MM.1S (cell line): ENCODE results near the gene ALDH18A1.

ENCODE experiments used
- DNase-seq: peaks from one replicate; pipeline ENCODE4 v3.0.0-alpha.2; 2015
- H2AFZ ChIP-seq: fragments of 300-600 bp; sonication (generic); 2 replicates; pipeline ENCODE4 v1.6.0; 2016; ENCODE audit warnings: antibody characterized with exemption, low read length
- H3F3A ChIP-seq: fragments of 300-600 bp; sonication (generic); 2 replicates; pipeline ENCODE4 v1.6.1; 2016; ENCODE audit warnings: mild to moderate bottlenecking, antibody characterized with exemption, low read length, moderate library complexity, mixed read lengths; ENCODE audit not compliant: insufficient read depth
- H3K27ac ChIP-seq: fragments of 300-600 bp; sonication (generic); 2 replicates; pipeline ENCODE4 v1.5.1; 2016; ENCODE audit warnings: mild to moderate bottlenecking, low read length
- H3K27me3 ChIP-seq: fragments of 300-600 bp; sonication (generic); replicated peaks from 2 replicates; pipeline ENCODE4 v1.6.0; 2016; ENCODE audit warnings: low read length; ENCODE audit not compliant: insufficient read depth
- H3K36me3 ChIP-seq: fragments of 300-600 bp; sonication (generic); replicated peaks from 2 replicates; pipeline ENCODE4 v1.6.1; 2016; ENCODE audit warnings: mild to moderate bottlenecking, low read length, mixed read lengths; ENCODE audit not compliant: insufficient read depth
- H3K4me1 ChIP-seq: fragments of 300-600 bp; sonication (generic); 2 replicates; pipeline ENCODE4 v1.6.1; 2016; ENCODE audit warnings: low read length, mixed read lengths
- H3K4me2 ChIP-seq: fragments of 300-600 bp; sonication (generic); 2 replicates; pipeline ENCODE4 v1.6.0; 2016; ENCODE audit warnings: low read depth, low read length
- H3K4me3 ChIP-seq: fragments of 300-600 bp; sonication (generic); 2 replicates; pipeline ENCODE4 v1.5.1; 2016; ENCODE audit warnings: low read length, mixed read lengths
- H3K79me2 ChIP-seq: fragments of 300-600 bp; sonication (generic); 2 replicates; pipeline ENCODE4 v1.6.1; 2016; ENCODE audit warnings: mixed run types, low read length, mixed read lengths
- H3K9ac ChIP-seq: fragments of 300-600 bp; sonication (generic); 2 replicates; pipeline ENCODE4 v1.6.1; 2016; ENCODE audit warnings: low read length, mixed read lengths
- H3K9me2 ChIP-seq: fragments of 300-600 bp; sonication (generic); replicated peaks from 2 replicates; pipeline ENCODE4 v1.6.1; 2016; ENCODE audit warnings: mild to moderate bottlenecking, low read length, mixed read lengths; ENCODE audit not compliant: insufficient read depth
- H3K9me3 ChIP-seq: fragments of 300-600 bp; sonication (generic); replicated peaks from 2 replicates; pipeline ENCODE4 v1.6.1; 2016; ENCODE audit warnings: mild to moderate bottlenecking, low read length, mixed read lengths; ENCODE audit not compliant: insufficient read depth
- H4K20me1 ChIP-seq: fragments of 300-600 bp; sonication (generic); 2 replicates; pipeline ENCODE4 v1.6.1; 2016; ENCODE audit warnings: mild to moderate bottlenecking, low read length, moderate library complexity, mixed read lengths; ENCODE audit not compliant: insufficient read depth
- EZH2 ChIP-seq: fragments of 300-600 bp; sonication (generic); optimal IDR thresholded peaks from 2 replicates; pipeline ENCODE3; 2017; ENCODE audit warnings: low read depth, mild to moderate bottlenecking, antibody characterized with exemption, low read length, mixed read lengths
- EZH2phosphoT487 ChIP-seq: fragments of 300-600 bp; sonication (generic); IDR thresholded peaks from 2 replicates; pipeline ENCODE4 v1.6.1; 2018; ENCODE audit warnings: antibody characterized with exemption, low read length
- TF ChIP-seq, protein P1 (sequence below): fragments of 300-600 bp; sonication (generic); IDR thresholded peaks from 2 replicates; pipeline ENCODE4 v1.5.1; 2016; ENCODE audit warnings: antibody characterized with exemption, low read length, mixed read lengths

ALDH18A1 gene

DNA sequence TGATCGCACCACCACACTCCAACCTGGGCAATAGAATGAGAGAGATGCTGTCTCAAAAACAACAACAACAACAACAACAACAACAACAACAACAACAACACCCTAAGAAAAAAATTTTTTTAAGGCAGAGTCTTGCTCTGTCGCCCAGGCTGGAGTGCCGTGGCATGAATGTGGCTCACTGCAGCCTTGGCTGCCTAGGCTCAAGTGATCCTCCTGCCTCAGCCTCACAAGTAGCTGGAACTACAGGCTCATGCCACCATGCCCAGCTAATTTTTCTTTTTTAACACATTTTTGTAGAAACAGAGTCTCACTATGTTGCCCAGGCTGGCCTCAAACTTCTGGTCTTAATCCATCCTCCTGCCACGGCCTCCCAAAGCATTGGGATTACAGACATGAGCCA, 18.6 kb downstream of the ALDH18A1 start:
- no peak overlapping the region for H3K4me2 ChIP-seq
- no peaks in the 10 kb centered on the region for H3K27me3 ChIP-seq
- no peak overlapping the region for H3K4me3 ChIP-seq
- H4K20me1 ChIP-seq: no peaks in the 10 kb centered on the region; the same call in 1 of the 2 replicates
- H3F3A ChIP-seq: no peaks in the 10 kb centered on the region
- no peak overlapping the region for H3K9ac ChIP-seq
- DNase-seq: no peak
- no peaks in the 10 kb centered on the region for H3K4me1 ChIP-seq
- no peaks in the 10 kb centered on the region for H3K79me2 ChIP-seq
- H3K27ac ChIP-seq: no peak overlapping the region
- H3K9me2 ChIP-seq: no peaks in the 10 kb centered on the region
- H3K9me3 ChIP-seq: no peaks in the 10 kb centered on the region
- peaks cover 19% of the 10 kb centered on the region; the same call in 1 of the 2 replicates for H3K36me3 ChIP-seq
- TF ChIP-seq EZH2phosphoT487 (no peak), EZH2 (no peak)
- TF ChIP-seq, protein P1, sequence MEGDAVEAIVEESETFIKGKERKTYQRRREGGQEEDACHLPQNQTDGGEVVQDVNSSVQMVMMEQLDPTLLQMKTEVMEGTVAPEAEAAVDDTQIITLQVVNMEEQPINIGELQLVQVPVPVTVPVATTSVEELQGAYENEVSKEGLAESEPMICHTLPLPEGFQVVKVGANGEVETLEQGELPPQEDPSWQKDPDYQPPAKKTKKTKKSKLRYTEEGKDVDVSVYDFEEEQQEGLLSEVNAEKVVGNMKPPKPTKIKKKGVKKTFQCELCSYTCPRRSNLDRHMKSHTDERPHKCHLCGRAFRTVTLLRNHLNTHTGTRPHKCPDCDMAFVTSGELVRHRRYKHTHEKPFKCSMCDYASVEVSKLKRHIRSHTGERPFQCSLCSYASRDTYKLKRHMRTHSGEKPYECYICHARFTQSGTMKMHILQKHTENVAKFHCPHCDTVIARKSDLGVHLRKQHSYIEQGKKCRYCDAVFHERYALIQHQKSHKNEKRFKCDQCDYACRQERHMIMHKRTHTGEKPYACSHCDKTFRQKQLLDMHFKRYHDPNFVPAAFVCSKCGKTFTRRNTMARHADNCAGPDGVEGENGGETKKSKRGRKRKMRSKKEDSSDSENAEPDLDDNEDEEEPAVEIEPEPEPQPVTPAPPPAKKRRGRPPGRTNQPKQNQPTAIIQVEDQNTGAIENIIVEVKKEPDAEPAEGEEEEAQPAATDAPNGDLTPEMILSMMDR: no peak
- no peak overlapping the region for H2AFZ ChIP-seq

DNA sequence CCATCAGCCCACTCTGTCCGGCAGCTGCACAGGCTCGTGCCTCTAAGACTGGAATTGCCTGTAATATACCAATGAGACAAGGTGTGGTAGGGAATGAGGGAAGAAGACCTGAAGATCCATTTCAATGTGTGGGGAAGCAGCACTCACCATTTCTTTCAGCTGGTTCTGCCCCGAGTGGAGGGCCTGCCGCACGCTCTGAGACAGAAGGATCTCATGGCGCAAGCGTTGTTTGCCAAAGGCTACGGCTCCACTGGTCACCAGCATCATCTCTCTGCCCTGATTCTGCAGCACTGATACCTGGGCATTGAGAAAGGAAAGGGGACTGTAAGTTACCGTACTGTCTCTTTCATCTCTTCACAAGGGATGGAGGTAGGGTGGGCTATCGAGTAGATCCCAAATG, 19.4 kb downstream of the ALDH18A1 start:
- Histone ChIP-seq H3K27me3 (no peaks in the 10 kb centered on the region), H3K36me3 (peaks cover 12% of the 10 kb centered on the region; the same call in 1 of the 2 replicates)
- TF ChIP-seq EZH2phosphoT487: no peak
- TF ChIP-seq, protein P1: no peak
- TF ChIP-seq EZH2: no peak

DNA sequence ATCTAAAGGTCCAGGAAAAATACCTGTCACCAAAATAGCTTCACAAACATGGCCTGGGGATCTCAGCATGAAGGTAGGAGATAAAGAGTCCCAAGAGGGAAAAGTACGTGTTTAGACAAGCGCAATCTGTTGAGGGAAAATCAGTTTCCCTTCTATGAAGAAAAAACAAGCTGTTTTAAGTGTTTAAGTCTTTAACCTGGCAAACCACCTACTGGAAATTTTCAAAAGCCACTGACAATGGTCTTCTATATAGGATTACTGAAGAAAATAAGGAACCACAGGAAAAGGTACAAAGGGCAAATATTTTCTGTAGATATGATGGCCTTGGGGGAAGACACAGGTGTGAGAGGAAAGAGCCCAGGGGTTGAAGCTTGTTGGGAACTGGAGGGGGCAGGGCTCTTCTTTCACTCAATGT, 21.2 kb downstream of the ALDH18A1 start:
- Histone ChIP-seq H3K9ac (no peak overlapping the region), H3K4me2 (no peak overlapping the region), H3K36me3 (peaks cover 8% of the 10 kb centered on the region; the same call in 1 of the 2 replicates)

More for the DNA sequence above, 19.4 kb downstream of the ALDH18A1 start:
- Histone ChIP-seq H3K4me1 (no peaks in the 10 kb centered on the region), H3K9me3 (no peaks in the 10 kb centered on the region), H3K4me3 (no peak overlapping the region), H2AFZ (no peak overlapping the region), H3K79me2 (no peaks in the 10 kb centered on the region), H3K27ac (no peak overlapping the region), H3F3A (no peaks in the 10 kb centered on the region), H3K9me2 (no peaks in the 10 kb centered on the region), H3K4me2 (no peak overlapping the region), H3K9ac (no peak overlapping the region), H4K20me1 (no peaks in the 10 kb centered on the region)
- no peak for DNase-seq

More for the DNA sequence above, 21.2 kb downstream of the ALDH18A1 start:
- TF ChIP-seq EZH2phosphoT487: no peak
- TF ChIP-seq, protein P1: no peak
- TF ChIP-seq EZH2: no peak
- DNase-seq: no peak
- Histone ChIP-seq H4K20me1 (no peaks in the 10 kb centered on the region), H3F3A (no peaks in the 10 kb centered on the region), H3K27ac (no peak overlapping the region), H3K4me1 (no peaks in the 10 kb centered on the region), H3K9me2 (no peaks in the 10 kb centered on the region), H3K4me3 (no peak overlapping the region), H3K9me3 (no peaks in the 10 kb centered on the region), H3K79me2 (no peaks in the 10 kb centered on the region), H3K27me3 (no peaks in the 10 kb centered on the region), H2AFZ (no peak overlapping the region)
